HFFc6 (cell line): ENCODE results near the gene ZBED4. TPM values are rescaled to one million over a fixed set of nuclear protein-coding genes. Genes with fewer than 3 reads are reported as not detected.

Experiments
- DNase-seq: peaks from one replicate; pipeline ENCODE4 v3.0.0-alpha.2; 2018
- H3K27ac Mint-ChIP-seq: 2 replicates; pipeline ENCODE4 v1.8.0; 2020; ENCODE audit warnings: mild to moderate bottlenecking, mixed read lengths
- H3K27me3 Mint-ChIP-seq: 2 replicates; pipeline ENCODE4 v1.8.0; 2021; ENCODE audit warnings: mild to moderate bottlenecking, moderate library complexity, mixed read lengths; ENCODE audit not compliant: insufficient read depth
- H3K36me3 Mint-ChIP-seq: 2 replicates; pipeline ENCODE4 v1.8.0; 2021; ENCODE audit warnings: low read depth, mixed read lengths
- H3K4me1 Mint-ChIP-seq: 2 replicates; pipeline ENCODE4 v1.8.0; 2020; ENCODE audit warnings: low read depth, mixed read lengths
- H3K4me3 Mint-ChIP-seq: 2 replicates; pipeline ENCODE4 v1.8.0; 2020; ENCODE audit warnings: mild to moderate bottlenecking, moderate library complexity, mixed read lengths
- H3K9me3 Mint-ChIP-seq: 2 replicates; pipeline ENCODE4 v1.8.0; 2020; ENCODE audit warnings: mild to moderate bottlenecking, mixed read lengths
- total RNA-seq, 6 experiments: library from RNA; stranded (reverse); fragmentation: NEBNext Ultra II Directional; extraction: Animal tissue kit (Norgen Biotek cat#: 25700); gene quantifications; 2 replicates in 1 of 6; 3 replicates in 5 of 6; pipeline ENCODE4 v1.2.3, GENCODE V29; 2021
- TF ChIP-seq, protein P1 (sequence below): fragments of 200-600 bp; sonication (generic); IDR thresholded peaks from 2 replicates; pipeline ENCODE4 v1.5.0; 2021; ENCODE audit warnings: antibody characterized with exemption, mild to moderate bottlenecking

The ZBED4 gene
- total RNA-seq, 6 experiments from 2014 or later = 7.9 to 10.9 (median 9.0) TPM

DNA sequence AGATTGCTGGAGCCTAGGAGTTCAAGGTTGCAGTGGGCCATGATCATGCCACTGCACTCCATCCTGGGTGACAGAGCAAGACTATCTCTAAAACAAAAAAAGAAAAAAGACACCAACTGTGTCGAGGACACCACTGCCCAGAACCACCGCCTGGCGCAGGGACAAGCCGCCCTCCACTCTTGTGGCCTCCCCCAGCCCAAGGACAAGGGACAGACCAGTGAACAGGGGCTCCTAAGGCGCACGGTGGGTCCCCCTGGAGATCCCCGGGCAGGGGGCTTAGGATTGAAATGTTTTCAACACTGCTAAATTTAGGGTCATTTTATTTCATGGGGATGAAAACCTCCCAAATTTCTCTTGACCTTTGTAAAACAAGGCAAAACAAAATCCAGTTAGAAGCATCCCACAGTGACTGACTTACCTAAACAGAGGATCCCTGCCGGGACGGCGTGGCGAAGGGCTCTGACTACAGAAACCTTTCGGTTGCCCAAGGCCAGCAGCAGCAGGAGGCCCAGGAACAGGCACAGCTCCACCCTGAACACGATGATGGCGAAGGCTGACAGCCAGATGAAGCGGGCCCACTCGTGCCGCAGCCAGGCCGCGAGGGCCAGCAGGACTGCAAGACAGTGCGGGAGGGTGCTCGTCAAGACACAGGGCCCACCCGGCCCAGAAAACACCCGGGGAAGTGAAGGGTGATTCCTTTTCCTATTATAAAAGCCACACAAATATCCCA, 56.0 kb downstream of the ZBED4 start:
- TF ChIP-seq, protein P1, sequence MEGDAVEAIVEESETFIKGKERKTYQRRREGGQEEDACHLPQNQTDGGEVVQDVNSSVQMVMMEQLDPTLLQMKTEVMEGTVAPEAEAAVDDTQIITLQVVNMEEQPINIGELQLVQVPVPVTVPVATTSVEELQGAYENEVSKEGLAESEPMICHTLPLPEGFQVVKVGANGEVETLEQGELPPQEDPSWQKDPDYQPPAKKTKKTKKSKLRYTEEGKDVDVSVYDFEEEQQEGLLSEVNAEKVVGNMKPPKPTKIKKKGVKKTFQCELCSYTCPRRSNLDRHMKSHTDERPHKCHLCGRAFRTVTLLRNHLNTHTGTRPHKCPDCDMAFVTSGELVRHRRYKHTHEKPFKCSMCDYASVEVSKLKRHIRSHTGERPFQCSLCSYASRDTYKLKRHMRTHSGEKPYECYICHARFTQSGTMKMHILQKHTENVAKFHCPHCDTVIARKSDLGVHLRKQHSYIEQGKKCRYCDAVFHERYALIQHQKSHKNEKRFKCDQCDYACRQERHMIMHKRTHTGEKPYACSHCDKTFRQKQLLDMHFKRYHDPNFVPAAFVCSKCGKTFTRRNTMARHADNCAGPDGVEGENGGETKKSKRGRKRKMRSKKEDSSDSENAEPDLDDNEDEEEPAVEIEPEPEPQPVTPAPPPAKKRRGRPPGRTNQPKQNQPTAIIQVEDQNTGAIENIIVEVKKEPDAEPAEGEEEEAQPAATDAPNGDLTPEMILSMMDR = no peak
- Mint-ChIP-seq H3K27me3 (peaks cover 6% of the 10 kb centered on the region; the same call in 1 of the 2 replicates), H3K36me3 (peaks cover 11% of the 10 kb centered on the region), H3K4me1 (no peaks in the 10 kb centered on the region), H3K4me3 (no peak overlapping the region), H3K27ac (no peak overlapping the region), H3K9me3 (no peaks in the 10 kb centered on the region)
- DNase-seq = no peak

DNA sequence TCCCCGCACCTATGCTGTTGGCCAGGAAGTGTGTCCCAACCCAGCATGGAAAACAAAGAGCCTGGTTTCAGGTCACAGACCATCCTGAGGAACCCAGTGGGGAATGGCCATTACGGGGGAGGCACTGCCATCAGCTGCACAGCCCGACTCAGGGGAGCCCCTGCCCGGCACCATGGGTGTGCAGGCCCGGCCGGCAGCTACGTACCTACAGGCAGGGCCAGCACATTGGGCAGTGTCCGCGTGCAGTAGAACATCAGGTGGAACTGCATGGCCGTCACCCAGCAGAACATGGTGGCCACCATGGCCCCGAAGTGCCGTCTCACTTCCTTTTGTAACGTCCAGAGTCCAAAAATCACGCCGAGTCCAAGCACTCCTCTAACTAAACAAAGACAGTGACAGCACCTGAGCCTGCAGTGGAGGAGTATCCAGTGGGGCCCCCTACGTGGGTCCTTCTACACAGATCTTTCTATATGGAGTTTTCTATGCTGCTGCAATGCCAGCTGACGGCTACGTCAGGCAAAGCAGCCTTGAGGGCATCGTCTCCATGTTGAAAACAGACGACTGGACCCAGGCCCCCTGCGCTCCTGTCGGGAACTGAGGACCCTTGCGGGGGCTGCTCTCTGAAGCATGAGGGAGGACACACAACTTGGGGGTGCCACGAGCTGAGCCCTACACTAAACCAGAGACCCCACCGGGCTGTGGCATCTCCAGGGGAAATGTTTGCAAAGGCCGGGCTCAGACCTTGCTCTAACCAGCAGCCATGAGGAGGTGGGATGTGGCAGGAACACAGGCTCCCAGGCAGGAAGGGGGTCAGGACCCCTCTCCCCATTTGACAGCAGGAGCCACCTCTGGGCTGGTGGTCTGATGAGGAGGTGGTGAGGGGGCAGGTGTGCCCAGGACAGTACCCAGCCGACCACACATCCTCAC, 56.8 kb downstream of the ZBED4 start:
- TF ChIP-seq, protein P1 = no peak
- Mint-ChIP-seq H3K27ac (no peak overlapping the region), H3K36me3 (peaks cover 11% of the 10 kb centered on the region), H3K27me3 (peaks cover 2% of the 10 kb centered on the region; the same call in 1 of the 2 replicates), H3K4me3 (no peak overlapping the region), H3K4me1 (no peaks in the 10 kb centered on the region), H3K9me3 (no peaks in the 10 kb centered on the region)
- no peak for DNase-seq

DNA sequence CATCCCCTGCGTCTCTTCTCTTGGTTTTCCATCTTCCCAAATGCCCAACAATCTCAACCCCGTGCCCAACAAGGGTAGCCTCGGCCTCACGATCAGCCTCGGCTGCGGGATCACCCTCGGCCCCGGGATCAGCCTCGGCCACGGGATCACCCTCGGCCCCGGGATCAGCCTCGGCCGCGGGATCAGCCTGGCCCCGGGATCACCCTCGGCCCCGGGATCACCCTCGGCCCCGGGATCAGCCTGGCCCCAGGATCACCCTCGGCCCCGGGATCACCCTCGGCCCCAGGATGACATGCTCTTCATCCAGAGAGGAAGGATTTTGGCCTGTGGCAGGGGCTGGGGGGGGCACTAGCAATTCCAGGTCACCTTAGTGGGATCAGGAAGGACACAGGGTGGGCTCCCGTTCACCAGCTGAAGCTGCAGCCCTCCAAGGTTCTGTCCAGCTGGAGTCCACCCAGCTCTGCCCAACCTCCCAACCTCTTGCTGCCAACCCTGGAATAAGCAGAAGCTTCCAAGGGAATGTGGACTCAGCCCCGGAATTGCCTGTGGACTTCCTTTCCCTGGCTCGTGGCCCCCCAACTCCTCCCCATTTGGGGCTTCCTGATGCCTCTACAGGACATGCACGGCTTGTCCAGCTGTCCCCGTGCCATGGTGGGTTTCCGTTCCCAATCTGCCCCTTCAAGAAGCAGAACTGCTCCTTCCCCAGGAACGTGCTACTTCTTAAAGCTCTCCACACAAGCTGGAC, 58.4 kb downstream of the ZBED4 start:
- DNase-seq = no peak

DNA sequence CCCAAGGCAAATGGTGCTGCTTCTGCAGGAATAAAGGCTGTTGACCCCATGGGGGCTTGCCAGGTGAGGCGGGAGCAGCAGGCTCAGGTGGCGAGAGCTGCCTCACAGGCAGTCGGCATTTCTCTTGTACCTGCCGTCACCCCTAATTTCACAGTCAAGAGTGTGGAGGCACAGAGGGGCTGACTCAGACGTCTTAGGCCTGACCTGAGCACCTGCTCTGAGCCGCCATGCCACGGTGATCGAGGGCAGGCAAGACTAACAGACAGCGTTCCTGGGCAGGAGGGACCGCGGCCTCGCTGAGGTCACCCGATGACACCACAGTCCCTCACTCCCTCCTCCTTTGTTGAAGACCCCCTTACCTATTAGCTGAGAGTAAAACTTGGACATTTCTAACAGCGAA, 59.4 kb downstream of the ZBED4 start:
- Mint-ChIP-seq H3K9me3 (no peaks in the 10 kb centered on the region), H3K27me3 (no peaks in the 10 kb centered on the region; the same call in none of the 2 replicates), H3K36me3 (peaks cover 5% of the 10 kb centered on the region; the same call in 1 of the 2 replicates), H3K4me1 (no peaks in the 10 kb centered on the region), H3K4me3 (no peak overlapping the region), H3K27ac (no peak overlapping the region)
- no peak for DNase-seq
- TF ChIP-seq, protein P1 = no peak

More for the DNA sequence above, 58.4 kb downstream of the ZBED4 start:
- H3K4me1 Mint-ChIP-seq = no peaks in the 10 kb centered on the region
- TF ChIP-seq, protein P1 = no peak
- no peak overlapping the region for H3K4me3 Mint-ChIP-seq
- no peaks in the 10 kb centered on the region for H3K9me3 Mint-ChIP-seq
- H3K27ac Mint-ChIP-seq = no peak overlapping the region
- H3K27me3 Mint-ChIP-seq = no peaks in the 10 kb centered on the region; the same call in none of the 2 replicates
- H3K36me3 Mint-ChIP-seq = peaks cover 11% of the 10 kb centered on the region

DNA sequence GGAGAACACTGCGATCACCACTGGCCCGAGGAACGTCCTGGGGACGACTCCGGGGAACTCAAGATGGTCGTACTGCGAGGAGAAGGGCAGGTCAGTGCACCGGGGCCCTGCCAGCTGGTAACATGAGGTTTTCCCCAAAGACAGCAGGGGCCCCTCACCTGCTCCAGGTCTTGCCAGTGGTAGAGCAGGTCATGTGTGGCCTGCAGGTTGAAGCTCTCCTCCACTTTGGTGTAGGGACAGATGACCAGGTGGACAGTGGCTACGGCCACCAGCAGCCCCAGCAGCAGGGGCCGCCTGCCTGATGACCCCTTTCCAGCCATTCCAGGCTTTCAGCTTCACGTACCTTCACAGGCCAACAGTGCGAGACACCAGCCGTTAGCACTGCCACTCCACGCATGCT, 59.8 kb downstream of the ZBED4 start:
- TF ChIP-seq, protein P1 = no peak
- DNase-seq = no peak
- H3K4me1 Mint-ChIP-seq = no peaks in the 10 kb centered on the region
- H3K27ac Mint-ChIP-seq = no peak overlapping the region
- no peaks in the 10 kb centered on the region for H3K9me3 Mint-ChIP-seq
- H3K4me3 Mint-ChIP-seq = no peak overlapping the region
- no peaks in the 10 kb centered on the region; the same call in none of the 2 replicates for H3K27me3 Mint-ChIP-seq
- H3K36me3 Mint-ChIP-seq = peaks cover 5% of the 10 kb centered on the region; the same call in 1 of the 2 replicates
